Esophagus squamous epithelium (tissue), 5 donors: ENCODE data around the gene SECTM1. TPM values are rescaled to one million over a fixed set of nuclear protein-coding genes. Genes with fewer than 3 reads are reported as not detected.

Experiments used
- DNase-seq: peaks from one replicate; lab custom pipeline; 2025; lab: John Stamatoyannopoulos, UW
- H3K27ac ChIP-seq, 4 donors: fragments of 200-600 bp; sonication (generic); one replicate each; pipeline ENCODE4 v1.5.1; 2016 to 2019; ENCODE audit warnings: mild to moderate bottlenecking in 1 of 4
- H3K27me3 ChIP-seq, 4 donors: fragments of 200-600 bp; sonication (generic); 1 replicate in 3 of 4; 2 replicates in 1 of 4; pipeline versions ENCODE4 v1.5.1 to v1.6.0; 2017 to 2021; ENCODE audit warnings: antibody characterized with exemption in 1 of 4
- H3K36me3 ChIP-seq, 3 donors: fragments of 200-600 bp; sonication (generic); one replicate each; pipeline ENCODE4 v1.5.1; 2016 to 2019
- H3K4me1 ChIP-seq, 3 donors: fragments of 200-600 bp; sonication (generic); one replicate each; pipeline ENCODE4 v1.5.1; 2017 to 2019
- H3K4me3 ChIP-seq, 4 donors: fragments of 200-600 bp; sonication (generic); 1 replicate in 3 of 4; 2 replicates in 1 of 4; pipeline ENCODE4 v1.5.1; 2016 to 2019; ENCODE audit warnings: mild to moderate bottlenecking in 2 of 4, moderate library complexity in 1 of 4
- H3K9me3 ChIP-seq, 3 donors: fragments of 200-600 bp; sonication (generic); one replicate each; pipeline ENCODE4 v1.5.1; 2016 to 2019
- POLR2A ChIP-seq, 4 donors: fragments of 450-650 bp; IDR thresholded peaks; one replicate each; pipeline ENCODE4 v1.6.1; 2017; ENCODE audit warnings: antibody characterized with exemption in 4 of 4, mild to moderate bottlenecking in 4 of 4, moderate library complexity in 3 of 4
- whole genome bisulfite sequencing, 2 donors: methylation state at CpG; one replicate each; pipeline ENCODE4 v1.1.5; 2018; 5-methylcytosine and 5-hydroxymethylcytosine counted together
- intact Hi-C: fragments of 100-400 bp; cut with DNase I; formaldehyde crosslinking; loops from one replicate; pipeline ENCODE4 v1.15.0; 2022
- total RNA-seq, 4 donors: library from RNA; depleted of rRNA; stranded (reverse); fragments of >200 nt; gene quantifications; one replicate each; pipeline ENCODE4 v1.1.0, GENCODE V29; 2016
- TF ChIP-seq, protein P1 (sequence below), 6 experiments: fragments of 450-650 bp in 4 of 6; fragments of 200-600 bp in 2 of 6; sonication (generic) in 2 of 6; IDR thresholded peaks; one replicate each; pipeline ENCODE4 v1.5.1; 2016 to 2019; ENCODE audit warnings: antibody characterized with exemption in 6 of 6, mild to moderate bottlenecking in 4 of 6, moderate library complexity in 4 of 6
- donor health status: DM: yes; HTN: yes; CAD: no.

SECTM1 gene
- total RNA-seq, 4 donors from 2014 or later = 4.3 to 19.5 (median 6.5) TPM

DNA sequence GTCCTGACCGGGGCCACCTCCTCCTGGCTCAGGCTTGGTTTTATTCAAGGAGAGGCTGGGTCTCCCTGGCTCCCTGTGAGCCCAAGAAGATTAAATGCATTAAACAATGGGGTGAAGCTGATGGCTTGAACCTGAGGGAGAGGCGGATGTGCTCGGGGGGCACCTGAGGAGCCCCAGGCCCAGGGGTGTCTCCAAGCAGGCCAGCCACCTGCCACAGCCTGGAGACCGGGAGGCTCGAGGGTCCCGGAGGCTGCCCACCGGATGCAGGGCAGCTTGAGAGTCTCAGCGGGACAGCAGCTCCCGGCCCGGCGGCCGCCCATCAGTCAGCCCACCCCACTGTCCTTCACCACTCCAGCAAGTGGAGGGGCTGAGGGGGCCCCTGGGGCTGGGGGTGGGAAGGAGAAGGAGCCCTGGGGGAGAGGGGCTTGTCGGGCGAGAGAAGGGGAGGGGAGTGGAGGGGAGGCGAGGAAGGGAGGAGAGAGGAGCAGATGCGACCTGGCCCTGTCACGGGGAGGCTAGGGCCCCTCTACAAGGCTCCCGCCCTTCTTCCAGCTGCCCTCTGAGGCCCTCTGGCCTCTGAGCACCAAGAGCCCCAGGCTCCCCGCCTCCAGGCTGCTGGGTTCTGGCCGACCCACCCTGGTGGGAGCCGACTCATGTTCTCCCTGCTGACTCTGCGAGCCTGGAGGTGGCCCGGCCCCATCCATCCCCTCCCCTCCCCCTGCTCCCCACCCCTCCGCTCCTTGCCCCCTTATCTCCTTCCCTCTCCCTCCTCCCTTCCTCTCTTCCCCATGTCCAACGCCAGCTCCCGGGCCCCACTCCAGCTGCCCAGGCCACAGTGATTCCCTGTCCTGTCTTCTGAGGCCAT is 29.4 kb downstream of the SECTM1 start:
- no peak for TF ChIP-seq POLR2A (IDR thresholded peaks at IDR 0.05)
- TF ChIP-seq, protein P1, sequence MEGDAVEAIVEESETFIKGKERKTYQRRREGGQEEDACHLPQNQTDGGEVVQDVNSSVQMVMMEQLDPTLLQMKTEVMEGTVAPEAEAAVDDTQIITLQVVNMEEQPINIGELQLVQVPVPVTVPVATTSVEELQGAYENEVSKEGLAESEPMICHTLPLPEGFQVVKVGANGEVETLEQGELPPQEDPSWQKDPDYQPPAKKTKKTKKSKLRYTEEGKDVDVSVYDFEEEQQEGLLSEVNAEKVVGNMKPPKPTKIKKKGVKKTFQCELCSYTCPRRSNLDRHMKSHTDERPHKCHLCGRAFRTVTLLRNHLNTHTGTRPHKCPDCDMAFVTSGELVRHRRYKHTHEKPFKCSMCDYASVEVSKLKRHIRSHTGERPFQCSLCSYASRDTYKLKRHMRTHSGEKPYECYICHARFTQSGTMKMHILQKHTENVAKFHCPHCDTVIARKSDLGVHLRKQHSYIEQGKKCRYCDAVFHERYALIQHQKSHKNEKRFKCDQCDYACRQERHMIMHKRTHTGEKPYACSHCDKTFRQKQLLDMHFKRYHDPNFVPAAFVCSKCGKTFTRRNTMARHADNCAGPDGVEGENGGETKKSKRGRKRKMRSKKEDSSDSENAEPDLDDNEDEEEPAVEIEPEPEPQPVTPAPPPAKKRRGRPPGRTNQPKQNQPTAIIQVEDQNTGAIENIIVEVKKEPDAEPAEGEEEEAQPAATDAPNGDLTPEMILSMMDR (IDR thresholded peaks at IDR 0.05) = no peak
- no peak overlapping the region for H3K4me3 ChIP-seq
- H3K27ac ChIP-seq = no peak overlapping the region
- intact Hi-C loops = no loop called here
- peaks cover 15 to 38% (median 28%) of the 10 kb centered on the region in 3 donors for H3K4me1 ChIP-seq
- peaks cover 0 to 45% (median 0%) of the 10 kb centered on the region in 4 donors for H3K27me3 ChIP-seq
- 70 to 80% methylated on average over 5 to 14 of the region's 26 CpGs for WGBS, 2 donors
- no peak for DNase-seq
- no peaks in the 10 kb centered on the region for H3K36me3 ChIP-seq
- no peaks in the 10 kb centered on the region for H3K9me3 ChIP-seq

DNA sequence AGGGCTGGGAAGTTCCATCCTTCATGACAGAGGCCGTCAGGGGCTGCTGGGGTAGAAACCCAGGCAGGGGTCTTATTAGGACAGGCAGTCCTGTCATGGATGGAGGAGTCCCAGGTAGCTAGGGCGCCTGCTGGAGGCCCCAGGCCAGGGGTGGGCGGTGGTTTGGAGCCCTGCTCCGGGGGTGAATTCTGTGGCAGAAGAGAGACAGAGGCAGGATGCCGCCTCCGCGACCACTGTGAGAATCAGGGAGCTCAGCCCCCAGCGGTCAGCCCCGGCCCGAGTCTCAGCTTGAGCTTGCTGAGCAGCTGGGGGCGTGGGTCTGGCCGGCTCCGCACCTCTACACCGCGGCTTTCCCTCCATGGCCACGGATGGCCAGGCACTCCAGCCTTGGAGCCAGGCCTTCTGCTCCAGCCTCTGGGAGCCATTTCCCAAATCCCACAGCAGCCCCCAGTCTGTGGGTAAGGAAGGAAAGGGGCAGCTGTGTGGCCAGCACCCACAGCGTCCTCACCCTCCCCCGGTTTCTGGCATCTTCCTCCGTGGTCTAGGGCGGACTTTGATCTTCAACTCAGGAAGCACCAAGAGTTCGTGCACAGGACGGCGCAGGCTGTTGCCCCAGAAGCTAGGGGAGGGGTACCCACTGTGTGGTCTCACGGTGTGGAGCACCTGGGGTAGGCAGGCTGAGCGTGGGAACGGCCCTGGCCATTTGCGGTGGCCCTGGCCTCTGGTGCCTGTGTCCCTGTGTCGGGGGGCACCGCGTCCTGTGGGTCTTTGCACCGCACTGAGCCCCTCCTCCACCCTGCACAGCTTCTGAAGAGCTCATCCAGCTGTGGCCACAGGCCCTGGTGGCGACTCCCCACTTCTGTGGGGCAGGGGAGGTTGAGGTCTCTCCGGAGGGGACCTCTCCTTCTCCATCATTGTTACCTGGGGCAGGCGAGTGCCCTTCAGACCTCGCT is 30.3 kb downstream of the SECTM1 start:
- no peak for DNase-seq
- H3K4me3 ChIP-seq = peak overlapping the region in 1 of 4 donors; percentile 26
- intact Hi-C loops = no loop called here
- TF ChIP-seq, protein P1 (IDR thresholded peaks at IDR 0.05) = no peak
- no peak for TF ChIP-seq POLR2A (IDR thresholded peaks at IDR 0.05)
- H3K9me3 ChIP-seq = no peaks in the 10 kb centered on the region
- H3K4me1 ChIP-seq = peaks cover 23 to 47% (median 33%) of the 10 kb centered on the region in 3 donors
- no peaks in the 10 kb centered on the region for H3K36me3 ChIP-seq
- 92% methylated on average over 7 of the region's 35 CpGs; no CpG with 5 or more reads in 1 of the 2 donors for WGBS, 2 donors
- H3K27ac ChIP-seq = peak overlapping the region in 2 of 4 donors; percentile 6 to 30
- peaks cover 0 to 35% (median 0%) of the 10 kb centered on the region in 4 donors for H3K27me3 ChIP-seq

DNA sequence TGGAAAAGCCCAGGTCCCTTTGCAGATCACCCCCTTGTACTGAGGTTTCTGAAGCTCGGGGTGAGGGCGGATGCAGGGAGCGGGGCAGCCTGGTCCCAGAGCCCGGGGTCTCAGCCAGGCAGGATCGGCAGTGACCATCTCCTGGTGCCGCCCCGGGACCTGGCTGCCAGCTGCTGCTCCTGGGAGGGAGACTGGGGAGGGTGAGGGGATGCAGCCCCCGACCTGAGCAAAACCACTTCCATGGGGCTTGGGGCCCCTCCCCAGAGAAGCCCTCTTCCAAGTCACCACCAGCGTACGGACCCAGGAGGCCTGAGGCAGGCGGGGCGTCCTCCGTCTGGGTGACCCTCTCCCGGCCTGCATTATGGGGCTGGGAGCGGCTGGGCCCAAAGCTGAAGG is 31.0 kb downstream of the SECTM1 start:
- 60% methylated on average over 1 of the region's 15 CpGs; no CpG with 5 or more reads in 1 of the 2 donors for WGBS, 2 donors
- peaks cover 24 to 54% (median 38%) of the 10 kb centered on the region in 3 donors for H3K4me1 ChIP-seq
- no peak for DNase-seq
- H3K27ac ChIP-seq = peak overlapping the region in 1 of 4 donors; percentile 30
- H3K27me3 ChIP-seq = peaks cover 0 to 28% (median 0%) of the 10 kb centered on the region in 4 donors
- no peaks in the 10 kb centered on the region for H3K36me3 ChIP-seq
- TF ChIP-seq, protein P1 (IDR thresholded peaks at IDR 0.05) = no peak
- no peak for TF ChIP-seq POLR2A (IDR thresholded peaks at IDR 0.05)
- no peak overlapping the region for H3K4me3 ChIP-seq
- intact Hi-C loops = no loop called here
- H3K9me3 ChIP-seq = no peaks in the 10 kb centered on the region

DNA sequence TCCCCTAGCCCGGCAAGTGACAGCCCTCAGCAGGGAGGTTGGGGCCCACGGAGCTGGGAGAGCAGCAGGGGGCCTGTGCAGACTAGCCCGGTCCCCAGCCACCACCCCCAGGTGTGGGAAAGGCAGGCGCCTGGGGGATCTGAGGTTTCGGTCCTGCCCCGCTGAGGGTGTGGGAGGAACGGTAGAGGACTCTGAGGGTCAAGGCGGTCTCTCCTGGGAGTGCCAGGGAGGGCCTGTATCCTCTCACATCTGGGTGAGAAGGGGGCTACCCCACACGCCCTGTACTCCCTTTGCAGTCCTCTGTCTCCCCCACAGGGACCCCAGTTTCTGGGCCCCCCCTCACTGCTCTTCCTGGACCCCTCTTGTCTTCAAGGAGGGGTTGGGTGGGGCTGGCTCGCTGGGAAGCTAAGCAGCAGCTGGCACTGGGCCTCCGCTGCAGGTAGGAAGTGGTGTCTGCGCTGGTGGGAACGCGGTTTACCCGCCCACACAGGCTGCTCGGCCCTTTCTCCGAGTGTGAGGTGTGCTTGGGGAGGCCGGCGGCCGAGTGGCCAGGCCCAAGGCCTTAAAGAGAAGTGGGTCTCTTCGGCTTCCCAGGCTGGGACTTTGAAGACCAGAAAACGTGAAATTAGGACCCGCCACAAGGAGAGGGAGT is 31.5 kb downstream of the SECTM1 start:
- peaks cover 28 to 60% (median 44%) of the 10 kb centered on the region in 3 donors for H3K4me1 ChIP-seq
- H3K27ac ChIP-seq = peak overlapping the region in 2 of 4 donors; percentile 10 to 30
- H3K27me3 ChIP-seq = peaks cover 0 to 25% (median 0%) of the 10 kb centered on the region in 4 donors
- peak overlapping the region in 1 of 4 donors; percentile 13 for H3K4me3 ChIP-seq
- H3K36me3 ChIP-seq = no peaks in the 10 kb centered on the region
- no peak for DNase-seq
- TF ChIP-seq, protein P1 (IDR thresholded peaks at IDR 0.05) = no peak
- TF ChIP-seq POLR2A (IDR thresholded peaks at IDR 0.05) = no peak
- no peaks in the 10 kb centered on the region for H3K9me3 ChIP-seq
- intact Hi-C loops = no loop called here
- WGBS, 2 donors = 40% methylated on average over 15 of the region's 23 CpGs; no CpG with 5 or more reads in 1 of the 2 donors
